Effector memory CD4-positive, alpha-beta T cell (primary cell): ENCODE measurements around the gene GLI1.

Source experiments
- DNase-seq, 3 donors: peaks; one replicate each; pipeline ENCODE4 v3.0.0-alpha.2; 2020
- H3K27ac ChIP-seq: 2 replicates; pipeline ENCODE4 v1.7.0; 2013; ENCODE audit warnings: mild to moderate bottlenecking, low read length, moderate library complexity; ENCODE audit not compliant: insufficient read depth, poor library complexity, severe bottlenecking
- H3K27me3 ChIP-seq: replicated peaks from 2 replicates; pipeline ENCODE4 v1.7.0; 2013; ENCODE audit warnings: mild to moderate bottlenecking, low read length; ENCODE audit not compliant: insufficient read depth, control insufficient read depth, poor library complexity, severe bottlenecking
- H3K36me3 ChIP-seq: 2 replicates; pipeline ENCODE4 v1.7.0; 2013; ENCODE audit warnings: mild to moderate bottlenecking, low read length, moderate library complexity; ENCODE audit not compliant: control insufficient read depth, insufficient read depth
- H3K4me1 ChIP-seq: 2 replicates; pipeline ENCODE4 v1.7.0; 2013; ENCODE audit warnings: low read length, mild to moderate bottlenecking; ENCODE audit not compliant: control insufficient read depth, insufficient read depth, poor library complexity, severe bottlenecking
- H3K4me3 ChIP-seq: 2 replicates; pipeline ENCODE4 v1.7.0; 2013; ENCODE audit warnings: low read length, low read depth, mild to moderate bottlenecking; ENCODE audit not compliant: insufficient read depth, poor library complexity, severe bottlenecking
- H3K9me3 ChIP-seq: 2 replicates; pipeline ENCODE4 v1.7.0; 2013; ENCODE audit warnings: mild to moderate bottlenecking, low read length, moderate library complexity; ENCODE audit not compliant: control insufficient read depth

Gene GLI1

DNA sequence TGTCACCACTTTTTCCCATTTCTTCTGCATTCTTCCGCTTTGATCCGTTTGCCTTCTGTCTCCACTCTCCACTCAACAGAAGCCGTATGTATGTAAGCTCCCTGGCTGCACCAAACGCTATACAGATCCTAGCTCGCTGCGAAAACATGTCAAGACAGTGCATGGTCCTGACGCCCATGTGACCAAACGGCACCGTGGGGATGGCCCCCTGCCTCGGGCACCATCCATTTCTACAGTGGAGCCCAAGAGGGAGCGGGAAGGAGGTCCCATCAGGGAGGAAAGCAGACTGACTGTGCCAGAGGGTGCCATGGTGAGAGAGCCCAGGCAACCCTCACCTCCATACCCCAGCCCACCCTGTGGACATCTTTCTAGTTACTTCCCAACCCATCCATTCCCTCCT, 8.3 kb downstream of the GLI1 start:
- Histone ChIP-seq H3K4me3 (no peak overlapping the region), H3K4me1 (no peaks in the 10 kb centered on the region), H3K27me3 (no peaks in the 10 kb centered on the region), H3K36me3 (peaks cover 40% of the 10 kb centered on the region), H3K9me3 (no peaks in the 10 kb centered on the region), H3K27ac (no peak overlapping the region)
- DNase-seq: no peak

DNA sequence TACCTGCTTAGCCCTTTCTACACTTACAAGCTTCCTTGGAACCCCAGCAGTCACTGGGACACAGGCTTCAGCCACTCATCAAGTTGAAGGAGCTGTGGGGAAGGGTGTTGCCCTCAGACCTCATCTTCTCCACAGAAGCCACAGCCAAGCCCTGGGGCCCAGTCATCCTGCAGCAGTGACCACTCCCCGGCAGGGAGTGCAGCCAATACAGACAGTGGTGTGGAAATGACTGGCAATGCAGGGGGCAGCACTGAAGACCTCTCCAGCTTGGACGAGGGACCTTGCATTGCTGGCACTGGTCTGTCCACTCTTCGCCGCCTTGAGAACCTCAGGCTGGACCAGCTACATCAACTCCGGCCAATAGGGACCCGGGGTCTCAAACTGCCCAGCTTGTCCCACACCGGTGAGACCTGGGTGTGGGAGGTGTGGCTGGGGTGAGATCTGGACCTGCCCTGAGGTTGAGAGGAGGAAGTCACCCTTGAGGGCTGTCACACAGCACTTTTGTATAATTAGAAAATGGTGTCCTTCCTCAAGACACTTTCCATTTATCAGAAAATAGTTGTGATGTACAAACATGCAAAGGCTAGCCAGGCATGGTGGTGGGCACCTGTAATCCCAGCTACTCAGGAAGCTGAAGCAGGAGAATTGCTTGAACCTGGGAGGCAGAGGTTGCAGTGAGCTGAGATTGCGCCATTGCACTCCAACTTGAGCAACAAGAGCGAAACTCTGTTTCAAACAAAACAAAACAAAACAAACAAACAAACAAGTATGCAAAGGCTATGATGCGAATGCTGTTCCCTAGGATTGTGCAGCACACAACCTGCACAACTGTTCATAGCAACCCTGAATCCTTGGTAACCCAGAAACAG, 9.9 kb downstream of the GLI1 start:
- H3K4me3 ChIP-seq: no peak overlapping the region
- no peaks in the 10 kb centered on the region for H3K9me3 ChIP-seq
- H3K27me3 ChIP-seq: no peaks in the 10 kb centered on the region
- no peaks in the 10 kb centered on the region for H3K4me1 ChIP-seq
- peaks cover 54% of the 10 kb centered on the region for H3K36me3 ChIP-seq
- no peak overlapping the region for H3K27ac ChIP-seq
- DNase-seq: no peak

GRCh38 chr12:57470286-57470969, 10.8 kb downstream of the GLI1 start:
- no peak for DNase-seq
- Histone ChIP-seq H3K27ac (no peak overlapping the region), H3K4me3 (no peak overlapping the region), H3K4me1 (peaks cover 4% of the 10 kb centered on the region), H3K27me3 (no peaks in the 10 kb centered on the region), H3K36me3 (peaks cover 63% of the 10 kb centered on the region), H3K9me3 (no peaks in the 10 kb centered on the region)

- Histone ChIP-seq H3K9me3 (no peaks in the 10 kb centered on the region), H3K36me3 (peaks cover 63% of the 10 kb centered on the region), H3K27me3 (no peaks in the 10 kb centered on the region), H3K4me1 (peaks cover 11% of the 10 kb centered on the region), H3K4me3 (no peak overlapping the region), H3K27ac (no peak overlapping the region)
- DNase-seq: no peak
Observed at GRCh38 chr12:57470970-57471656, 11.5 kb downstream of the GLI1 start.

- H3K36me3 ChIP-seq: peaks cover 63% of the 10 kb centered on the region
- H3K4me1 ChIP-seq: peaks cover 13% of the 10 kb centered on the region
- DNase-seq: no peak
- no peak overlapping the region for H3K4me3 ChIP-seq
- no peaks in the 10 kb centered on the region for H3K27me3 ChIP-seq
- H3K27ac ChIP-seq: no peak overlapping the region
- H3K9me3 ChIP-seq: no peaks in the 10 kb centered on the region
Observed at GRCh38 chr12:57471661-57472060, 12.1 kb downstream of the GLI1 start.

- Histone ChIP-seq H3K9me3 (no peaks in the 10 kb centered on the region), H3K27me3 (no peaks in the 10 kb centered on the region), H3K27ac (no peak overlapping the region), H3K36me3 (peaks cover 63% of the 10 kb centered on the region), H3K4me1 (peaks cover 15% of the 10 kb centered on the region), H3K4me3 (no peak overlapping the region)
- no peak for DNase-seq
Observed at GRCh38 chr12:57472391-57472790, 12.8 kb downstream of the GLI1 start.

GRCh38 chr12:57473392-57473791, 13.8 kb downstream of the GLI1 start:
- Histone ChIP-seq H3K4me3 (no peak overlapping the region), H3K4me1 (peaks cover 25% of the 10 kb centered on the region), H3K36me3 (peaks cover 63% of the 10 kb centered on the region), H3K9me3 (no peaks in the 10 kb centered on the region), H3K27ac (no peak overlapping the region), H3K27me3 (no peaks in the 10 kb centered on the region)
- DNase-seq: no peak

GRCh38 chr12:57473886-57474285, 14.3 kb downstream of the GLI1 start:
- Histone ChIP-seq H3K27me3 (no peaks in the 10 kb centered on the region), H3K4me3 (no peak overlapping the region), H3K27ac (no peak overlapping the region), H3K4me1 (peaks cover 30% of the 10 kb centered on the region), H3K36me3 (peaks cover 62% of the 10 kb centered on the region), H3K9me3 (no peaks in the 10 kb centered on the region)
- DNase-seq: no peak

DNA sequence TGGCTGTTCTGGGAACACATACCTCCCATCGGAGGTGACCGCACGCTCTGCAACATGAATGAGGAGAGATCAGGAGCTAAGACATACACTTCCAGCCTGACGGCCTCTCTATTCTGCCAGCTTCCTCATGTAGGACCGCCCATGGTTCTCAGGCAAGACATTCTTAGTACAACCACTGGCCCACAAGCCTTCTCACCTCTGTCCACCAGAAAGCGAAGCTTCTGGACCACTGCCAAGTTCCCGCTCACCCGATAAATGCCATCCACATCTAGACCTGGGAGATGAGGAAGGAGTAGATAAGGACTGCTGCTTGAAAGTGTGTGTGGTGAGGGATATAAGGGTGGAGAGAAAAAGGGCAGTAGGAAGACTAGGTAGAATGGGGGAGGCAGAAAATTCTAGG, 14.8 kb downstream of the GLI1 start:
- H3K9me3 ChIP-seq: no peaks in the 10 kb centered on the region
- H3K4me3 ChIP-seq: no peak overlapping the region
- H3K27ac ChIP-seq: no peak overlapping the region
- H3K4me1 ChIP-seq: peaks cover 35% of the 10 kb centered on the region
- no peaks in the 10 kb centered on the region for H3K27me3 ChIP-seq
- peaks cover 56% of the 10 kb centered on the region for H3K36me3 ChIP-seq
- DNase-seq: no peak

GRCh38 chr12:57474862-57475261, 15.3 kb downstream of the GLI1 start:
- DNase-seq: no peak
- Histone ChIP-seq H3K9me3 (no peaks in the 10 kb centered on the region), H3K27me3 (no peaks in the 10 kb centered on the region), H3K36me3 (peaks cover 52% of the 10 kb centered on the region), H3K4me1 (peaks cover 40% of the 10 kb centered on the region), H3K27ac (no peak overlapping the region), H3K4me3 (no peak overlapping the region)
